HepG2 (cell line): Measurements from ENCODE around the gene AXDND1. TPM values are rescaled to one million over a fixed set of nuclear protein-coding genes. Genes with fewer than 3 reads are reported as not detected.

Experiments
- CREM ChIP-seq, 2 experiments: sonication (generic) in 1 of 2; formaldehyde crosslinking in 1 of 2; IDR thresholded peaks; 2 replicates each; pipeline versions ENCODE4 v1.4.0 to v1.6.1; 2016 to 2020; ENCODE audit warnings: antibody characterized with exemption in 1 of 2, mild to moderate bottlenecking in 1 of 2, missing genetic modification reagents in 1 of 2
- GZF1 ChIP-seq: sonication (generic); formaldehyde crosslinking; IDR thresholded peaks from 2 replicates; pipeline ENCODE4 v1.5.1; 2020; ENCODE audit warnings: mild to moderate bottlenecking, missing genetic modification reagents
- NCOA1 ChIP-seq: sonication (generic); formaldehyde crosslinking; IDR thresholded peaks from 2 replicates; pipeline ENCODE4 v1.9.0; 2021; ENCODE audit warnings: missing genetic modification reagents
- NCOR1 ChIP-seq: fragments of 200-600 bp; sonication (generic); IDR thresholded peaks from 2 replicates; pipeline ENCODE4 v1.7.0; 2017; ENCODE audit warnings: antibody characterized with exemption, low read length, borderline replicate concordance
- POGZ ChIP-seq: sonication (generic); formaldehyde crosslinking; IDR thresholded peaks from 2 replicates; pipeline ENCODE4 v1.4.0; 2020; ENCODE audit warnings: mild to moderate bottlenecking, missing genetic modification reagents
- SCMH1 ChIP-seq: sonication (generic); formaldehyde crosslinking; IDR thresholded peaks from 2 replicates; pipeline ENCODE4 v1.9.0; 2021; ENCODE audit warnings: missing genetic modification reagents, mild to moderate bottlenecking, borderline replicate concordance
- ZNF234 ChIP-seq: sonication (generic); formaldehyde crosslinking; conservative IDR thresholded peaks from 2 replicates; pipeline ENCODE4 v1.5.1; 2020; ENCODE audit warnings: mild to moderate bottlenecking, missing genetic modification reagents
- ZNF562 ChIP-seq: sonication (generic); formaldehyde crosslinking; IDR thresholded peaks from 2 replicates; pipeline ENCODE4 v1.8.0; 2022; ENCODE audit warnings: missing genetic modification reagents, borderline replicate concordance
- ZSCAN30 ChIP-seq: sonication (generic); formaldehyde crosslinking; IDR thresholded peaks from 2 replicates; pipeline ENCODE4 v1.5.0; 2020; ENCODE audit warnings: mild to moderate bottlenecking, missing genetic modification reagents
- polyA plus RNA-seq, 8 experiments: library from polyadenylated mRNA; depleted of rRNA in 3 of 8; stranded (reverse) in 7 of 8; unstranded in 1 of 8; fragments of >200 nt; fragmentation: Illumina TruSeq in 4 of 8; extraction: Trizol in 4 of 8; gene quantifications; 2 replicates each; pipeline versions ENCODE4 v1.2.1 to v1.2.3, GENCODE V29; 2011 to 2016; ENCODE audit warnings: low read depth in 4 of 8, missing spikeins in 1 of 8, mixed read lengths in 1 of 8; ENCODE audit not compliant: insufficient read depth in 1 of 8
- total RNA-seq, 5 experiments: library from RNA; depleted of rRNA; stranded (reverse); fragments of >200 nt; fragmentation: Illumina TruSeq; extraction: Trizol; gene quantifications; 2 replicates each; pipeline ENCODE4 v1.2.3, GENCODE V29; 2016; ENCODE audit warnings: low read depth in 1 of 5
- TF ChIP-seq, protein P1 (sequence below): sonication (generic); formaldehyde crosslinking; IDR thresholded peaks from one replicate; pipeline ENCODE4 v1.5.1; 2020; ENCODE audit warnings: mild to moderate bottlenecking, missing genetic modification reagents; ENCODE audit errors: not compliant biosample characterization
- TF ChIP-seq, protein P2 (sequence below): sonication (generic); formaldehyde crosslinking; conservative IDR thresholded peaks from 2 replicates; pipeline ENCODE4 v1.8.0; 2022; ENCODE audit warnings: low read depth, missing genetic modification reagents
- TF ChIP-seq, protein P3 (sequence below): sonication (generic); formaldehyde crosslinking; IDR thresholded peaks from 2 replicates; pipeline ENCODE4 v1.9.0; 2021; ENCODE audit warnings: mild to moderate bottlenecking, missing genetic modification reagents

Gene AXDND1
- total and polyA plus RNA-seq, 2 of the 13 experiments (the other 11 are each of a cell fraction or from before 2014, with no cell fraction given), result 0.15 to 0.40 TPM

DNA sequence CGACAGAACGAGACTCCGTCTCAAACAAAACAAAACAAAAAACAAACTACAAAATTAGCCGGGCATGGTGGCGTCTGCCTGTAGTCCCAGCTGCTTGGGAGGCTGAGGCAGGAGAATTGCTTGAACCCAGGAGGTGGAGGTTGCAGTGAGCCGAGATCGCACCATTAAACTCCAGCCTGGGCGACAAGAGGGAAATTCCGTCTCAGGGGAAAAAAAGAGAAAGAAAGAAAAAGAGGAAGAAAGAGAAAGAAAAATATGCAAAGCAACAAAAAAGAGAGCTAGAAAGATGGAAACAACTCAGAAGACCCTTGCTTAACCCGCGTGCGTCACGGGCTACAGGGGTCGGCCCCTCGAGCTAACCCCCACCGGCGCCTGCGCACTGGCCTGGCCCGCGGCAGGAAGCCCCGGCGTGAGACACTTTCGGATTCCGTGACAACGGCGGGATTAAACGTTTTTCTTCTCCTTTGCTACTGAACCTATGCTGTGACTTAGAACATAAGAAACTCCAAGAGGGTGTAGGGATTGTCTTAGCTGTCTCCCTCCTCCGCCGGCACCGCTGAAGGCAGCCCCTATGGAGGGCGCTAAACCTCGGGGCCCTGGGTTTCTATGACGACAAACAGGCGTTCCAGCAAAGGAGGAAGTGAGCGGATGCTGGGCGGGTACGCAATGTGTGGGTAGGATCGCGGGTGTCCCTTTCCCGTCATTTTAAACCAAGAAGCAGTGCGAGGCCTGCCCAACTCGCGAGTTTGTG, at the start of gene AXDND1 (continued):
- TF ChIP-seq SCMH1 (CRISPR knock-in tag), result no peak
- no peak for TF ChIP-seq ZNF234
- TF ChIP-seq, protein P1, sequence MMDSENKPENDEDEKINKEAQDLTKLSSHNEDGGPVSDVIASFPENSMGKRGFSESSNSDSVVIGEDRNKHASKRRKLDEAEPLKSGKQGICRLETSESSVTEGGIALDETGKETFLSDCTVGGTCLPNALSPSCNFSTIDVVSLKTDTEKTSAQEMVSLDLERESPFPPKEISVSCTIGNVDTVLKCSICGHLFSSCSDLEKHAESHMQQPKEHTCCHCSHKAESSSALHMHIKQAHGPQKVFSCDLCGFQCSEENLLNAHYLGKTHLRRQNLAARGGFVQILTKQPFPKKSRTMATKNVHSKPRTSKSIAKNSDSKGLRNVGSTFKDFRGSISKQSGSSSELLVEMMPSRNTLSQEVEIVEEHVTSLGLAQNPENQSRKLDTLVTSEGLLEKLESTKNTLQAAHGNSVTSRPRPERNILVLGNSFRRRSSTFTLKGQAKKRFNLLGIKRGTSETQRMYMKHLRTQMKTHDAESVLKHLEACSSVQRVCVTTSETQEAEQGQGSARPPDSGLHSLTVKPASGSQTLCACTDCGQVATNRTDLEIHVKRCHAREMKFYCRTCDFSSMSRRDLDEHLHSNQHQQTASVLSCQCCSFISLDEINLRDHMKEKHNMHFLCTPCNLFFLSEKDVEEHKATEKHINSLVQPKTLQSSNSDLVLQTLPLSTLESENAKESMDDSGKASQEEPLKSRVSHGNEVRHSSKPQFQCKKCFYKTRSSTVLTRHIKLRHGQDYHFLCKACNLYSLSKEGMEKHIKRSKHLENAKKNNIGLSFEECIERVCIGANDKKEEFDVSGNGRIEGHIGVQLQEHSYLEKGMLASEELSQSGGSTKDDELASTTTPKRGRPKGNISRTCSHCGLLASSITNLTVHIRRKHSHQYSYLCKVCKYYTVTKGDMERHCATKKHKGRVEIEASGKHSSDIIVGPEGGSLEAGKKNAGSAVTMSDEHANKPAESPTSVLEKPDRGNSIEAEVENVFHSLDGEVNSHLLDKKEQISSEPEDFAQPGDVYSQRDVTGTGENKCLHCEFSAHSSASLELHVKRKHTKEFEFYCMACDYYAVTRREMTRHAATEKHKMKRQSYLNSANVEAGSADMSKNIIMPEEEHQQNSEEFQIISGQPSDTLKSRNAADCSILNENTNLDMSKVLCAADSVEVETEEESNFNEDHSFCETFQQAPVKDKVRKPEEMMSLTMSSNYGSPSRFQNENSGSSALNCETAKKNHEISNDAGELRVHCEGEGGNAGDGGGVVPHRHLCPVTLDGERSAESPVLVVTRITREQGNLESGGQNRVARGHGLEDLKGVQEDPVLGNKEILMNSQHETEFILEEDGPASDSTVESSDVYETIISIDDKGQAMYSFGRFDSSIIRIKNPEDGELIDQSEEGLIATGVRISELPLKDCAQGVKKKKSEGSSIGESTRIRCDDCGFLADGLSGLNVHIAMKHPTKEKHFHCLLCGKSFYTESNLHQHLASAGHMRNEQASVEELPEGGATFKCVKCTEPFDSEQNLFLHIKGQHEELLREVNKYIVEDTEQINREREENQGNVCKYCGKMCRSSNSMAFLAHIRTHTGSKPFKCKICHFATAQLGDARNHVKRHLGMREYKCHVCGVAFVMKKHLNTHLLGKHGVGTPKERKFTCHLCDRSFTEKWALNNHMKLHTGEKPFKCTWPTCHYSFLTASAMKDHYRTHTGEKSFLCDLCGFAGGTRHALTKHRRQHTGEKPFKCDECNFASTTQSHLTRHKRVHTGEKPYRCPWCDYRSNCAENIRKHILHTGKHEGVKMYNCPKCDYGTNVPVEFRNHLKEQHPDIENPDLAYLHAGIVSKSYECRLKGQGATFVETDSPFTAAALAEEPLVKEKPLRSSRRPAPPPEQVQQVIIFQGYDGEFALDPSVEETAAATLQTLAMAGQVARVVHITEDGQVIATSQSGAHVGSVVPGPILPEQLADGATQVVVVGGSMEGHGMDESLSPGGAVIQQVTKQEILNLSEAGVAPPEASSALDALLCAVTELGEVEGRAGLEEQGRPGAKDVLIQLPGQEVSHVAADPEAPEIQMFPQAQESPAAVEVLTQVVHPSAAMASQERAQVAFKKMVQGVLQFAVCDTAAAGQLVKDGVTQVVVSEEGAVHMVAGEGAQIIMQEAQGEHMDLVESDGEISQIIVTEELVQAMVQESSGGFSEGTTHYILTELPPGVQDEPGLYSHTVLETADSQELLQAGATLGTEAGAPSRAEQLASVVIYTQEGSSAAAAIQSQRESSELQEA (CRISPR knock-in tag), result no peak
- TF ChIP-seq CREM (IDR thresholded peaks at IDR 0.05), result peak; percentile 54
- TF ChIP-seq CREM (CRISPR knock-in tag; IDR thresholded peaks at IDR 0.05), result no peak
- no peak; the same call in 1 of the 2 replicates for TF ChIP-seq POGZ (CRISPR knock-in tag)
- TF ChIP-seq NCOA1, result no peak
- no peak for TF ChIP-seq GZF1 (CRISPR knock-in tag)
- TF ChIP-seq NCOR1, result no peak
- no peak for TF ChIP-seq ZNF562 (CRISPR knock-in tag)
- TF ChIP-seq, protein P2, sequence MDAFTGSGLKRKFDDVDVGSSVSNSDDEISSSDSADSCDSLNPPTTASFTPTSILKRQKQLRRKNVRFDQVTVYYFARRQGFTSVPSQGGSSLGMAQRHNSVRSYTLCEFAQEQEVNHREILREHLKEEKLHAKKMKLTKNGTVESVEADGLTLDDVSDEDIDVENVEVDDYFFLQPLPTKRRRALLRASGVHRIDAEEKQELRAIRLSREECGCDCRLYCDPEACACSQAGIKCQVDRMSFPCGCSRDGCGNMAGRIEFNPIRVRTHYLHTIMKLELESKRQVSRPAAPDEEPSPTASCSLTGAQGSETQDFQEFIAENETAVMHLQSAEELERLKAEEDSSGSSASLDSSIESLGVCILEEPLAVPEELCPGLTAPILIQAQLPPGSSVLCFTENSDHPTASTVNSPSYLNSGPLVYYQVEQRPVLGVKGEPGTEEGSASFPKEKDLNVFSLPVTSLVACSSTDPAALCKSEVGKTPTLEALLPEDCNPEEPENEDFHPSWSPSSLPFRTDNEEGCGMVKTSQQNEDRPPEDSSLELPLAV (CRISPR knock-in tag), result no peak
- TF ChIP-seq, protein P3, sequence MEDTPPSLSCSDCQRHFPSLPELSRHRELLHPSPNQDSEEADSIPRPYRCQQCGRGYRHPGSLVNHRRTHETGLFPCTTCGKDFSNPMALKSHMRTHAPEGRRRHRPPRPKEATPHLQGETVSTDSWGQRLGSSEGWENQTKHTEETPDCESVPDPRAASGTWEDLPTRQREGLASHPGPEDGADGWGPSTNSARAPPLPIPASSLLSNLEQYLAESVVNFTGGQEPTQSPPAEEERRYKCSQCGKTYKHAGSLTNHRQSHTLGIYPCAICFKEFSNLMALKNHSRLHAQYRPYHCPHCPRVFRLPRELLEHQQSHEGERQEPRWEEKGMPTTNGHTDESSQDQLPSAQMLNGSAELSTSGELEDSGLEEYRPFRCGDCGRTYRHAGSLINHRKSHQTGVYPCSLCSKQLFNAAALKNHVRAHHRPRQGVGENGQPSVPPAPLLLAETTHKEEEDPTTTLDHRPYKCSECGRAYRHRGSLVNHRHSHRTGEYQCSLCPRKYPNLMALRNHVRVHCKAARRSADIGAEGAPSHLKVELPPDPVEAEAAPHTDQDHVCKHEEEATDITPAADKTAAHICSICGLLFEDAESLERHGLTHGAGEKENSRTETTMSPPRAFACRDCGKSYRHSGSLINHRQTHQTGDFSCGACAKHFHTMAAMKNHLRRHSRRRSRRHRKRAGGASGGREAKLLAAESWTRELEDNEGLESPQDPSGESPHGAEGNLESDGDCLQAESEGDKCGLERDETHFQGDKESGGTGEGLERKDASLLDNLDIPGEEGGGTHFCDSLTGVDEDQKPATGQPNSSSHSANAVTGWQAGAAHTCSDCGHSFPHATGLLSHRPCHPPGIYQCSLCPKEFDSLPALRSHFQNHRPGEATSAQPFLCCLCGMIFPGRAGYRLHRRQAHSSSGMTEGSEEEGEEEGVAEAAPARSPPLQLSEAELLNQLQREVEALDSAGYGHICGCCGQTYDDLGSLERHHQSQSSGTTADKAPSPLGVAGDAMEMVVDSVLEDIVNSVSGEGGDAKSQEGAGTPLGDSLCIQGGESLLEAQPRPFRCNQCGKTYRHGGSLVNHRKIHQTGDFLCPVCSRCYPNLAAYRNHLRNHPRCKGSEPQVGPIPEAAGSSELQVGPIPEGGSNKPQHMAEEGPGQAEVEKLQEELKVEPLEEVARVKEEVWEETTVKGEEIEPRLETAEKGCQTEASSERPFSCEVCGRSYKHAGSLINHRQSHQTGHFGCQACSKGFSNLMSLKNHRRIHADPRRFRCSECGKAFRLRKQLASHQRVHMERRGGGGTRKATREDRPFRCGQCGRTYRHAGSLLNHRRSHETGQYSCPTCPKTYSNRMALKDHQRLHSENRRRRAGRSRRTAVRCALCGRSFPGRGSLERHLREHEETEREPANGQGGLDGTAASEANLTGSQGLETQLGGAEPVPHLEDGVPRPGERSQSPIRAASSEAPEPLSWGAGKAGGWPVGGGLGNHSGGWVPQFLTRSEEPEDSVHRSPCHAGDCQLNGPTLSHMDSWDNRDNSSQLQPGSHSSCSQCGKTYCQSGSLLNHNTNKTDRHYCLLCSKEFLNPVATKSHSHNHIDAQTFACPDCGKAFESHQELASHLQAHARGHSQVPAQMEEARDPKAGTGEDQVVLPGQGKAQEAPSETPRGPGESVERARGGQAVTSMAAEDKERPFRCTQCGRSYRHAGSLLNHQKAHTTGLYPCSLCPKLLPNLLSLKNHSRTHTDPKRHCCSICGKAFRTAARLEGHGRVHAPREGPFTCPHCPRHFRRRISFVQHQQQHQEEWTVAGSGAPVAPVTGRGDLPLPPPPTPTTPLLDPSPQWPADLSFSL (CRISPR knock-in tag), result no peak
- no peak for TF ChIP-seq ZSCAN30 (CRISPR knock-in tag)
